Stimulated activated CD4-positive, alpha-beta T cell treated with anti-CD3 and anti-CD28 coated beads, TNF-alpha, amount 100 ng/mL, for 1 hour (primary cell): Measurements from ENCODE around the gene SLC25A44.
"Not testable (repeated sequence)": the region's sequence is repeated elsewhere in the genome, so short reads cannot be mapped to it uniquely, and the experiment has no call there.

ENCODE experiments used
- DNase-seq, 3 donors: peaks; one replicate each; pipeline ENCODE4 v3.0.0-alpha.2; 2020; ENCODE audit warnings: low read depth in 3 of 3, low spot score in 1 of 3

SLC25A44 gene

GRCh38 chr1:156163712-156164111, 30.2 kb upstream of the SLC25A44 start:
- DNase-seq: no peak

GRCh38 chr1:156164125-156164831, 29.6 kb upstream of the SLC25A44 start:
- no peak for DNase-seq

DNA sequence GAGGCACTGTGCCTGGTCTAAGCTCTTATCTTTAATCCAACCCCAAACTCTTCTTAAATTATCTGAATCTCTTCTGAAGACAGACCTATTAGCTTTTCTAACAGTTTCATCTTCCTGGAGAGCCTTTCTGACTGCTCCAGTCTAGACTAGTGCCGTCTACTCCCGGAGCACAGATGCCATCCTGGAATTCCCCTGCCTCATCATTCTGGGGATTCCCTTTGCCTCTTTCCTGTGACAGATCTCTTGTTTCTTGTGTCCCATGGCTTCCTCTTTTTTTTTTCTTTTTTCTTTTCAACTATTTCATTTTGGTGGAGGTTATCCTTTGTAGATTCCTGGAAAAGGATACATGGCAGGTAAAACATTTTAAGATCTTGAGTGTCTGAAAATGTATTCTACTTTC, 28.8 kb upstream of the SLC25A44 start:
- DNase-seq: no peak

- DNase-seq: no peak
Observed at GRCh38 chr1:156167536-156167935, 26.4 kb upstream of the SLC25A44 start.

- no peak for DNase-seq
Observed at GRCh38 chr1:156172696-156173470, 21.0 kb upstream of the SLC25A44 start.

DNA sequence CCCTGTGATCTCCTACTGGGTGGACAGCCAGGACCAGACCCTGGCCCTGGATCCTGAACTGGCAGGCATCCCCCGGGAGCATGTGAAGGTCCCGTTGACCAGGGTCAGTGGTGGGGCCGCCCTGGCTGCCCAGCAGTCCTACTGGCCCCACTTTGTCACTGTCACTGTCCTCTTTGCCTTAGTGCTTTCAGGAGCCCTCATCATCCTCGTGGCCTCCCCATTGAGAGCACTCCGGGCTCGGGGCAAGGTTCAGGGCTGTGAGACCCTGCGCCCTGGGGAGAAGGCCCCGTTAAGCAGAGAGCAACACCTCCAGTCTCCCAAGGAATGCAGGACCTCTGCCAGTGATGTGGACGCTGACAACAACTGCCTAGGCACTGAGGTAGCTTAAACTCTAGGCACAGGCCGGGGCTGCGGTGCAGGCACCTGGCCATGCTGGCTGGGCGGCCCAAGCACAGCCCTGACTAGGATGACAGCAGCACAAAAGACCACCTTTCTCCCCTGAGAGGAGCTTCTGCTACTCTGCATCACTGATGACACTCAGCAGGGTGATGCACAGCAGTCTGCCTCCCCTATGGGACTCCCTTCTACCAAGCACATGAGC, 17.2 kb upstream of the SLC25A44 start:
- no peak for DNase-seq

- no peak for DNase-seq
Observed at GRCh38 chr1:156177919-156178654, 15.8 kb upstream of the SLC25A44 start.

- no peak for DNase-seq
Observed at GRCh38 chr1:156180471-156180870, 13.4 kb upstream of the SLC25A44 start.

DNA sequence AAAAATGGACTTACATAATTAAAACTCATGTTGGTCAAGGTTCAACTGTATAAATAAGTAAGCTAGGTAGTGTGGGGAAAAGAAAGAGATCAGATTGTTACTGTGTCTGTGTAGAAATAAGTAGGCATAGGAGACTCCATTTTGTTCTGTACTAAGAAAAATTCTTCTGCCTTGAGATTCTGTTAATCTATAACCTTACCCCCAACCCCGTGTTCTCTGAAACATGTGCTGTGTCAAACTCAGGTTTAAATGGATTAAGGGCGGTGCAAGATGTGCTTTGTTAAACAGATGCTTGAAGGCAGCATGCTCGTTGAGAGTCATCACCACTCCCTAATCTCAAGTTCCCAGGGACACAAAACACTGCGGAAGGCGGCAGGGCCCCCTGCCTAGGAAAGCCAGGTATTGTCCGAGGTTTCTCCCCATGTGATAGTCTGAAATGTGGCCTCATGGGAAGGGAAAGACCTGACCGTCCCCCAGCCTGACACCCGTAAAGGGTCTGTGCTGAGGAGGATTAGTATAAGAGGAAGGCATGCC, 12.4 kb upstream of the SLC25A44 start:
- DNase-seq: not testable (repeated sequence)

- not testable (repeated sequence) for DNase-seq
Observed at GRCh38 chr1:156182010-156182779, 11.7 kb upstream of the SLC25A44 start.

DNA sequence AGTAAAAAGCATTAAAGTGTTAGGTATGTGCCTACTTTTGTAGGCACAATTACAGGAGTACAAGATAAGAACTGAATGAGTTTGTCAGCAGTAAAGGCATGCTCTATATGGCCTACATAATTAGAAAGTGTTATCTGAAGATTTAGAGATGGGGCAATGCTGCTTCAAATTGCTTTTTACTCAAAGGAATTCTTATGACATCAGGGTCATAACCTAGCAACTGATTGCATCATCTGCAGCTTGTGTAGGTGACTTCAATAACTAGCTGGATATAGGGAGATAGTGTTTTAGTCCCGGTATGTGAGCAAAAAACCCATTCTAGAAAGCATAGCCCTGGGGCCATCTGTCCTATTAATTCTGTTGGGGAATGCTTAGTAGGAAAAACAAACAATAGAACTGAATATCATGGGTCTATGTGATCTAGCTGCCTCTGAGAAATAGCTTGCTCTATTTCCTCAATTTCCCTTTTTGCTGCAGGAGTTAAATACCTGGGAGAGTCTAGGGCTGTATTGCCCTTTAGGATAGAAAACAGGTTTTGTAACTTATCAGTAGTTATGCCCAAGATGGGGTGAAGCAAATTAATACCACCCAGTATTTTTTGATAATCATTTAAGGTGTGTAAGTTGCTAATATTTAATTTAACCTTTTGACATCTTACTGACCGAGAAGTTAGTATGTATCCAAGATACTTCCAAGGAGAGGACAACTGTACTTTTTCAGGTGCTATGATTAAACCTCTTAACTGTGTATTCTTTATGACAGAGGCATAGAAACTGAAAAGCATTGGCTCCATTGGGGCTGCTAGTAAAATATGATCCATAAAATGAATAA, 7.3 kb upstream of the SLC25A44 start:
- not testable (repeated sequence) for DNase-seq

- not testable (repeated sequence) for DNase-seq
Observed at GRCh38 chr1:156190265-156190664, 3.6 kb upstream of the SLC25A44 start.

- no peak for DNase-seq
Observed at GRCh38 chr1:156191292-156191964, 2.5 kb upstream of the SLC25A44 start.

GRCh38 chr1:156193208-156193487, 756 bp upstream of the SLC25A44 start:
- no peak for DNase-seq

DNA sequence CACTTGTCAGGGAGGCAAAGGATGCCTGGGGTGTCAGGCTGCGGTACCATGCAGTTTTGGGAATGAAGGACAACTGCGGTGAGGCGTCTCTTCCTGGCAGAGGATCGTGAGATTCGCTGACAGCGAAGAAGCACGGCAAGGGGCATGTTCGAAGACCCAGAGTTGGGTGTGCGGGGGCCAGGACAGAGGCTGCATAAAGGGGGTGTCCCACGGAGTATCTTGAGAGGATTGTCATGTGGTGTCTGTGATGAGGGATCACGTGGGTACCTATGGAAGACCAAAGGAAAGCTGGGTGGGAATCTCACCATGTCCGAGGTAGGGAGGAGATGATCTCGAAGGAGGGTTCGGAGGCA, 372 bp downstream of the SLC25A44 start:
- DNase-seq: no peak

GRCh38 chr1:156195853-156196252, 1.9 kb downstream of the SLC25A44 start:
- DNase-seq: no peak

DNA sequence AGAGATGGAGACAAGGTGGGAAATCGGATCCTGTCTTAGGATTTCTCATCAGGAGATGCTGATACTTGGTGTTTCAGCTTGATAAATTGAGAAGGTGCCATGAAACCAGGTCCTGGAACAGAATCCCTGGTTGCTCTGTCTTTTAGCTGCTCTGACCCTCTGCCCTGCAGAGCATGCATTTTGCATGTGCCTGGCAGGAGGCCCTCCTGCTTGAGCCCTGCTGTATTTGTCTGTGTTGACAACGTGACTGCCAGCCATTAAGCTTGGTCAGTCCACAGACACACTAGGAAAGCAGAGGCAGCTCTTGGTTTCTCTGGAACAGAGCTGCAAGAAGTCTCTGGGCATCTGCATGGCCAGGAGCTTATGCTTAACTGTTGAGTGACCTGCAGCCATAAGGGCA, 2.5 kb downstream of the SLC25A44 start:
- DNase-seq: no peak

DNA sequence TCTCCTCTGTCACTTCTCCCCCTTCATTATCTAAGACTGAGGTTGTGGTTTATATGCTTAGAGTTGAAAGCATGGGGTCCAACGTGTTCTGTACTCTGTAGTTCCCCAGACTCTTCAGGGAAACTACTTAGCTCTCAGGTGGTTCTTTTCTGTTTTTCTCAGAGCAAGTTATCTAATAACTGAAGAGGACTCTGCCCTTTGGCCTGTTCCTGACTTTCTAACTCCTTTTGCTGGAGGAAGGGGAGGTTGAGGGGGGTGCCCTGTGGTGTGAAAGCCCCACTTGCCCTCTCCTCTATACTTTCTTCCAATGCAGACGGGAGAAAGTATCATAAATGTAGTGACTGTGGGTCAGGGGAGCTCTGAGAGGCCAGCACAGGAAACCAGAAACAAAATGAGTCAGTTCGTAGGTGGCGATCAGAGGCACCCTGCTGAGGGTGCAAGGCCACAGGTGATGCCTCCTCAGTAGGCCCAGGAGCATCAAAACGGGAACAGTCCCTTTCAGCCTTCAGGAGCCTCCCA, 5.0 kb downstream of the SLC25A44 start:
- DNase-seq: no peak

DNA sequence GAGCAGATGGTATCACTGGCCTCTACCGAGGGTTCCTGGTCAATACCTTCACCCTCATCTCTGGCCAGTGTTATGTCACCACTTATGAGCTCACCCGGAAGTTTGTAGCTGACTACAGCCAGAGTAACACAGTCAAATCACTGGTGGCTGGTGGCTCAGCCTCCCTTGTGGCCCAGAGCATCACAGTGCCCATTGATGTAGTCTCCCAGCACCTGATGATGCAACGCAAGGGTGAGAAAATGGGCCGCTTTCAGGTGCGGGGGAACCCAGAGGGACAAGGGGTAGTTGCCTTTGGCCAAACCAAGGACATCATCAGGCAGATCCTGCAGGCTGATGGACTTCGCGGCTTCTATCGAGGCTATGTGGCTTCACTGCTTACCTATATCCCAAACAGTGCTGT, 6.1 kb downstream of the SLC25A44 start:
- no peak for DNase-seq
